DOHH2 (cell line): ENCODE data around the gene WARS2.
"Not testable (repeated sequence)": the region's sequence is repeated elsewhere in the genome, so short reads cannot be mapped to it uniquely, and the experiment has no call there.

Experiments used
- H3F3A ChIP-seq: fragments of 200-600 bp; sonication (generic), shearing (Covaris generic); 2 replicates; pipeline ENCODE4 v1.6.0; 2016; ENCODE audit warnings: antibody characterized with exemption, mild to moderate bottlenecking; ENCODE audit not compliant: control insufficient read depth, insufficient read depth
- H3K27ac ChIP-seq: fragments of 200-600 bp; sonication (generic); 2 replicates; pipeline ENCODE4 v1.5.1; 2014; ENCODE audit warnings: low read depth, mild to moderate bottlenecking, low read length, moderate library complexity
- H3K27me3 ChIP-seq: fragments of 200-600 bp; sonication (generic); 2 replicates; pipeline ENCODE4 v1.6.1; 2014; ENCODE audit warnings: mild to moderate bottlenecking, low read length, mixed read lengths; ENCODE audit not compliant: control insufficient read depth
- H3K36me3 ChIP-seq: fragments of 200-600 bp; sonication (generic); 2 replicates; pipeline ENCODE4 v1.6.1; 2014; ENCODE audit warnings: mild to moderate bottlenecking, low read length, moderate library complexity, mixed read lengths; ENCODE audit not compliant: control insufficient read depth
- H3K4me1 ChIP-seq: fragments of 200-600 bp; sonication (generic); 2 replicates; pipeline ENCODE4 v1.6.1; 2014; ENCODE audit warnings: mild to moderate bottlenecking, low read length, mixed read lengths; ENCODE audit not compliant: control insufficient read depth
- H3K4me2 ChIP-seq: fragments of 200-600 bp; sonication (generic); 2 replicates; pipeline ENCODE4 v1.6.0; 2014; ENCODE audit warnings: mild to moderate bottlenecking, low read length, moderate library complexity
- H3K4me3 ChIP-seq: fragments of 200-600 bp; sonication (generic); 2 replicates; pipeline ENCODE4 v1.5.1; 2014; ENCODE audit warnings: mild to moderate bottlenecking, low read length, mixed read lengths
- H3K79me2 ChIP-seq: fragments of 200-600 bp; sonication (generic); 2 replicates; pipeline ENCODE4 v1.6.1; 2014; ENCODE audit warnings: mild to moderate bottlenecking, low read length, mixed read lengths; ENCODE audit not compliant: control insufficient read depth
- H3K9me2 ChIP-seq: fragments of 200-600 bp; sonication (generic); replicated peaks from 2 replicates; pipeline ENCODE4 v1.6.1; 2014; ENCODE audit warnings: mild to moderate bottlenecking, low read length, mixed read lengths; ENCODE audit not compliant: control insufficient read depth
- H3K9me3 ChIP-seq: fragments of 200-600 bp; sonication (generic); 2 replicates; pipeline ENCODE4 v1.6.1; 2014; ENCODE audit warnings: antibody characterized with exemption, low read length, mixed read lengths; ENCODE audit not compliant: control insufficient read depth, insufficient read depth
- H4K20me1 ChIP-seq: fragments of 200-600 bp; sonication (generic); 2 replicates; pipeline ENCODE4 v1.6.0; 2014; ENCODE audit warnings: low read depth, mild to moderate bottlenecking, antibody characterized with exemption, low read length, moderate library complexity; ENCODE audit not compliant: control insufficient read depth, insufficient read depth
- EZH2phosphoT487 ChIP-seq: fragments of 200-600 bp; sonication (generic); IDR thresholded peaks from 2 replicates; pipeline ENCODE4 v1.6.1; 2017; ENCODE audit warnings: borderline replicate concordance, mild to moderate bottlenecking, antibody characterized with exemption, low read length, moderate library complexity, mixed read lengths
- TF ChIP-seq, protein P1 (sequence below): fragments of 200-600 bp; sonication (generic); IDR thresholded peaks from one replicate; pipeline ENCODE4 v1.5.1; 2014; ENCODE audit warnings: antibody characterized with exemption, mild to moderate bottlenecking, low read depth, low read length; ENCODE audit not compliant: poor library complexity, severe bottlenecking

The WARS2 gene

DNA sequence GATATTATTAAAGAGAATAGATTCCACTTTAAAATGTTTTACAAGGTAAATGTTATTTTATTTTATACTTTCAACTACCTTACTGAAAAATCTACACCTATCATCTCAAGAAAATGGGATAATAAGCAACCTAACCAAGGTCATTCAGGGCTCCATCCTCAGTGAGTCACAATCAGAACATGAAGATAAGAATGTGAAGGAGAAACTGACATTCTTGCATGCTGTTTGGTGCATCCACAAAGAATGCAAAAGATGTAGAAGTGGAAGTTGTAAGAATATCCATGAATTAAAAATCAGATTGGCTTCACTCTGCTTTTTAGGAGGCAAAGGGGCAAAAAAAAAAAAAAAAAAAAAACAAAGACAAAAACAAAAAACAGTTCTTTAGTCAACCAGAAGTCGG lies 6.5 kb downstream of the WARS2 start:
- peaks cover 11% of the 10 kb centered on the region for H3K79me2 ChIP-seq
- H3K9me2 ChIP-seq = no peaks in the 10 kb centered on the region
- TF ChIP-seq EZH2phosphoT487 = no peak
- TF ChIP-seq, protein P1, sequence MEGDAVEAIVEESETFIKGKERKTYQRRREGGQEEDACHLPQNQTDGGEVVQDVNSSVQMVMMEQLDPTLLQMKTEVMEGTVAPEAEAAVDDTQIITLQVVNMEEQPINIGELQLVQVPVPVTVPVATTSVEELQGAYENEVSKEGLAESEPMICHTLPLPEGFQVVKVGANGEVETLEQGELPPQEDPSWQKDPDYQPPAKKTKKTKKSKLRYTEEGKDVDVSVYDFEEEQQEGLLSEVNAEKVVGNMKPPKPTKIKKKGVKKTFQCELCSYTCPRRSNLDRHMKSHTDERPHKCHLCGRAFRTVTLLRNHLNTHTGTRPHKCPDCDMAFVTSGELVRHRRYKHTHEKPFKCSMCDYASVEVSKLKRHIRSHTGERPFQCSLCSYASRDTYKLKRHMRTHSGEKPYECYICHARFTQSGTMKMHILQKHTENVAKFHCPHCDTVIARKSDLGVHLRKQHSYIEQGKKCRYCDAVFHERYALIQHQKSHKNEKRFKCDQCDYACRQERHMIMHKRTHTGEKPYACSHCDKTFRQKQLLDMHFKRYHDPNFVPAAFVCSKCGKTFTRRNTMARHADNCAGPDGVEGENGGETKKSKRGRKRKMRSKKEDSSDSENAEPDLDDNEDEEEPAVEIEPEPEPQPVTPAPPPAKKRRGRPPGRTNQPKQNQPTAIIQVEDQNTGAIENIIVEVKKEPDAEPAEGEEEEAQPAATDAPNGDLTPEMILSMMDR = no peak
- no peak overlapping the region for H3K4me2 ChIP-seq
- H3K9me3 ChIP-seq = no peaks in the 10 kb centered on the region
- H3F3A ChIP-seq = no peaks in the 10 kb centered on the region
- no peaks in the 10 kb centered on the region for H3K27me3 ChIP-seq
- H3K27ac ChIP-seq = no peak overlapping the region
- peaks cover 3% of the 10 kb centered on the region for H3K4me1 ChIP-seq
- H3K36me3 ChIP-seq = no peaks in the 10 kb centered on the region
- H4K20me1 ChIP-seq = no peaks in the 10 kb centered on the region
- no peak overlapping the region for H3K4me3 ChIP-seq

DNA sequence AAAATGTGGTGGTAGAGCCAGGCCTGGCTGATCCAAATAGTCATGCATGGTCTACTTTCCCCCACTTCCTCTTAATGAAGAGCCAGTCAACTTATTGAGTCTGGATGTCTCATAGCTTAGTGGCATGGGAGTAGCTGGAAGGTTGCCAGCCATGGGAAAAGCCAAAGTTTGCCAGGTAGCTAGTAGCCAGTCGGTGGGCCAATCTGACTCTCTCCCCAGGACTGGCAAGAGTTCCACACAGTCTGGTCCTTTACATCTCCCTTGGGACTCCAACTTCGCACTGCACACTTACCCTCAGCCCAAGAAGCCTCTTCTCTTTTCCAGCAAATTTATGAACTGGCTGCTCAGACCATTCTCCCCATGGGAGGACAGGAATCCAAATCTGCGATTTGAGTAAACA lies 8.3 kb downstream of the WARS2 start:
- Histone ChIP-seq H3K36me3 (no peaks in the 10 kb centered on the region), H3K4me3 (no peak overlapping the region), H4K20me1 (no peaks in the 10 kb centered on the region), H3K27me3 (no peaks in the 10 kb centered on the region), H3K4me2 (no peak overlapping the region), H3K9me2 (no peaks in the 10 kb centered on the region), H3K4me1 (no peaks in the 10 kb centered on the region), H3F3A (no peaks in the 10 kb centered on the region), H3K9me3 (no peaks in the 10 kb centered on the region), H3K27ac (no peak overlapping the region), H3K79me2 (no peaks in the 10 kb centered on the region; the same call in 1 of the 2 replicates)
- TF ChIP-seq, protein P1 = no peak
- TF ChIP-seq EZH2phosphoT487 = no peak

DNA sequence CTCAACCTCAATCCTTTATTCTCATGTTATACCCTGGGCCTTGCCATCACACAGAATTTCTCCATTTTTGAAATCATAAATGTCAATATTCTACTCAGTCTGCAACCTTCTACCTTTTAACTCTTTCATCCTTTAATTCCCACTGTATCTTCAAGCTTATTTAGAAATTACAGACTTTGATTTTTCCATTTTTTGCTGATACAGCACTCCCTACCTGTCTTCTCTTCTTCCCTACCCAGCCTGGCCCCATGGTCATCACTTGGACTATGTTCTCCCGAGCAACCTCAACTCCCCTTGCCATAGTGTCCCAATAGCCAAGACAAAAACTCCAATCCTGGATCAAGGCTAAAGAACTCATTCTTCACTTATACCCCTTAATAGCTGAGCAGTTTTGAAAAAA lies 14.6 kb downstream of the WARS2 start:
- TF ChIP-seq, protein P1 = no peak
- TF ChIP-seq EZH2phosphoT487 = no peak
- Histone ChIP-seq H3K4me1 (no peaks in the 10 kb centered on the region), H3K9me3 (no peaks in the 10 kb centered on the region), H3F3A (no peaks in the 10 kb centered on the region), H3K27me3 (no peaks in the 10 kb centered on the region), H3K36me3 (no peaks in the 10 kb centered on the region), H3K79me2 (no peaks in the 10 kb centered on the region), H3K27ac (no peak overlapping the region), H3K9me2 (no peaks in the 10 kb centered on the region), H3K4me2 (no peak overlapping the region), H4K20me1 (no peaks in the 10 kb centered on the region), H3K4me3 (no peak overlapping the region)

DNA sequence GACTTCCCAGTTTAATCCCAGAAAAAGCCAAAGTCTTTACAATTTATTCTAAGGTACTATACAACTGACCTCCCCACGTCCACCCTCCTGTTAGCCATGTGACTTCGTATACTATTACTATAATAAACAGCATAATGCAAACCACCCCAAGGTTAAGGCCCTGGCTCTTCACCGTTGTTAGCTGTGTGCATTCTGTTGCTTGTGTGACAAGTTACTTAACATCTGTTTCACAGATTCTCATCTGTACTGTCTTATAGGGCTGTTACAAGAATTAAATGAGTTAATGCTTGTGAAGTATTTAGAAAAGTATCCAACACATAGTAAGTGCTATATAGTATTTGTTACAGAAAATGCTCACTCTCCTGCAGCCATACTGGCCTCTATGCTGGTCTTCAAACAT lies 15.7 kb downstream of the WARS2 start:
- no peak overlapping the region for H3K27ac ChIP-seq
- no peak overlapping the region for H3K4me2 ChIP-seq
- H3K9me3 ChIP-seq = no peaks in the 10 kb centered on the region
- H3K9me2 ChIP-seq = no peaks in the 10 kb centered on the region
- H3K27me3 ChIP-seq = no peaks in the 10 kb centered on the region
- no peaks in the 10 kb centered on the region for H3K79me2 ChIP-seq
- TF ChIP-seq EZH2phosphoT487 = no peak
- TF ChIP-seq, protein P1 = no peak
- no peaks in the 10 kb centered on the region for H3K36me3 ChIP-seq
- H3K4me3 ChIP-seq = no peak overlapping the region
- no peaks in the 10 kb centered on the region for H4K20me1 ChIP-seq
- H3K4me1 ChIP-seq = no peaks in the 10 kb centered on the region
- H3F3A ChIP-seq = no peaks in the 10 kb centered on the region

DNA sequence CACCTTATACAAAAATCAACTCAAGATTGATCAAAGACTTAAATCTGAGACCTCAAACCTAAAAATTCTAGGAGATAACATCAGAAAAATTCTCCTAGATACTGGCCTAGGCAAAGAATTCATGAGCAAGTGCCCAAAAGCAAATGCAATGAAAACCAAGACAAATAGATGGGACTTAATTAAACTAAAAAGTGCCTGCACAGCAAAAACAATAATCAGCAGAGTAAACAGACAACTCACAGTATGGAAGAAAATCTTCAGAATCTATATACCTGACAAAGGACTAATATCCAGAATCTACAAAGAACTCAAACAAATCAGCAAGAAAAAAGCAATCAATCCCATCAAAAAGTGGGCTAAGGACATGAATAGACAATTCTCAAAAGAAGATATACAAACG lies 18.6 kb downstream of the WARS2 start:
- not testable (repeated sequence) for H3K9me2 ChIP-seq, H3F3A ChIP-seq, H4K20me1 ChIP-seq, H3K4me2 ChIP-seq, H3K9me3 ChIP-seq, H3K36me3 ChIP-seq, H3K4me1 ChIP-seq, H3K79me2 ChIP-seq, H3K27me3 ChIP-seq, H3K4me3 ChIP-seq, H3K27ac ChIP-seq
